ENCODE results near the gene FAAP20.

FAAP20 gene

DNA sequence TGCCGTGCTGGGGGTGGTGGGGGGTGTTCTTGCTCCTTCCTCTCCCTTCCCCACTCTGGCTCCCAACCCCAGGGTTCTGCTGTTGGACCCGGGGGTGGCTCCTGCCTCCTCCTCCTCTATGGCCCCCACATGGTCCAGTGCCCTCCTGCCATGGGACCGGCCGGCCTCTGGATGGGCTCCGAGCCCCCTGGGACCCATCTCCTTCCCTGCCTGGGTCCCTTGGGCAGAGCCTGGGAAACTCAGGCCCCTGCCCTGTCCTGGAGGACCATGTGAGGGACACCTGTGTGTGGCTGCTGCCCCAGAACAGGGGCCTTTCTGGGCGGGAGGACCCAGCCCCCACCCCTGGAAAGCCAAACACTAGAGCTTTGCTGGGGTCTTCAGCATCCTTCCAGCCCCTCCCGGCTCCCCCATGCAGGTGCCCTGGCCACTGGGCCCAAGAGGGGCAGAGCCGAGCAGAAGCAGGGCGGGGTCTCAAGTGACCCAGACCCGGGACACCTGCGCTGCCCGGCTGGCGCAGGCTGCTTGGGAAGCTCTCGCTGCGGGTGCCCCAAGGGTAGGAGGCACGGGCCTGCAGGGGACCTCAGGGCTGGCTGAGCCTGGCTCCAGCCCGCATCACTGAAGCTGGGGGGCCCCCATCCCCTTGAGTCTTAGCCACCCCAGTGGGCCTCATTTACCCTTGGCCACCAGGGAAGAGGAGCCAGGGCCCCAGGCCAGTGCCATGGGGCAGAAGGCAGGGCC is 2.5 kb upstream of the FAAP20 start:
- DNase-seq: no peak

DNA sequence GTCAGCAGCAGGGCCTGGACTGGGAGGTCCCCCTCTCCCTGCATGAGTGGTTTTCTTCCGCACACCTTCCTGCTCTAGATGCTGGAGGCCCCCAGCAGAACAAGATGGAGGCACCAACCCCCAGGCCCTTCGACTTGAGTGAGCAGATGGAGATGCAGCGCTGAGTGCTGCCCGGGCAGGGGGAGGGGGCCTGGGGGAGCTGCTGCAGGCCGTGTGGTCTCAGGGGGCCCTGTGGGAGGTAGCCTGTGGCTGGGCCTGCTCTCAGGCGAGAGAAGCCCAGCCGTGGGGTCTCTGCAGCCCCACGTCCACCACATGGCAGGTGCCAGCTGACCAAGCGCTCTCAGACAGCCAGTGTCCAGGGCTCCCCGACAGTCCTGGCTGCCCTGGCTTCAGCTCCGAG is 1.2 kb upstream of the FAAP20 start:
- no peak for DNase-seq

GRCh38 chr1:2194898-2195673 is 514 bp upstream of the FAAP20 start:
- DNase-seq: peak; percentile 95

DNA sequence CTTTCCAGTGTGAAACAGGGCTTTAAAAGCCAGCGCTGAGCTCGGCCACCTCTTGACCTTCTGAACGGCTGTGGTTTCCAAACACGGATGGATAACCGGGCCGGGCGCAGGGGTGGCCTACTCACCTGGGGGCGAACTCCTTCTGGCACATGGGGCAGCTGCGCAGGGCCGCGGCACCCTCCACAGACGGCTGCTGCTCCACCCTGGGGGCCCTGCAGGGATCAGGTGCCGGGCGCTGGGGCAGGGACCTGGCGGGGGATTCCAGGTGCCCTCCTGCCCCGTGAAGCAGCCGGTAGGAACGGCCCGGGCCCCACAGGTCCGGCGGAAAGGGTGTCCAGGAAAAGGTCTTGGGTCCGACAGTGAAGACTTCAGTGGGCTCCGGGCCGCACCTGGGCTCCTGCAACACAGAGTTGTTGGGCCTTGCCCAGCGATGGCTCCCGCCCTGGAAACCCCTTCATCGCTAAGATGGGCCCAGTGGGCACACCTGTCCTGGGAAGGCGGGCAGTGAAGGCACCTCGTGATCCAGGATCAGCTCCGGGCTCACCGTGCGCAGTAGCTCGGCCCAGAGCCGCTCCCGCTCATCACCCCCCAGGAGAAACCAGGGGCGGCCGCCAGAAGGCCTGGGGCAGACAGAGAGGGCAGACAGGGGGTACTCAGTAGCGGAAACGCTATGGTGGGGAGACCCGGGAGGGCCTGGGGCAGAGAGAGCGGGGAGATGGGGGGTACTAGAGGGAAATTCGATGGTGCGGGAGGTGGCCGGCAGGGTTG is 874 bp downstream of the FAAP20 start:
- DNase-seq: peak; percentile 52

GRCh38 chr1:2192031-2192995 is 2.3 kb downstream of the FAAP20 start:
- DNase-seq: no peak

DNA sequence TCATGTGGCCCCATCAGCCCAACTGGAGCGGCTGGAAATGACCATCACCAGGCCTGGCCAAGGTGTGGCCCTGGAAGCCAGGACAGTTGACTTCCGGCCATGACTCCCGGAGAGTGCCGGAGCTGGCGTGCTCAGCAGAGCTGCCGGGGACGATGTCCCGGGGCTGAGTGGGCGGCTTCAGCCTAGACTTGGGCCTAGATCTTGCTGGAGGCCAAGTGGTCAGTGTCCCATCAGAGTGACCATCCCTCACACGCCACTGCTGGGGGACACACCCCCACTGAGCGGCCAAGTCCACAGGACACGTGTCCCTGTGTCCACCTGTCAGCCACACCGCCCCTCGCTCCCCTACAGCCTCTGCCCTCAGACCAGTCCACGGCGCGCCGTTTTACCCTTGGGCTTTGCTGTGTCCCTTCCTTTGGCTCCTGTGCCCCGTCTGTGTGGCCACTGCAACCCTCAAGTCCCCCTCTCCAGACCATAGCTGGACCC is 4.0 kb downstream of the FAAP20 start:
- DNase-seq: no peak

- peak; percentile 92 for DNase-seq
Measured at GRCh38 chr1:2189459-2190425, 4.8 kb downstream of the FAAP20 start.

DNA sequence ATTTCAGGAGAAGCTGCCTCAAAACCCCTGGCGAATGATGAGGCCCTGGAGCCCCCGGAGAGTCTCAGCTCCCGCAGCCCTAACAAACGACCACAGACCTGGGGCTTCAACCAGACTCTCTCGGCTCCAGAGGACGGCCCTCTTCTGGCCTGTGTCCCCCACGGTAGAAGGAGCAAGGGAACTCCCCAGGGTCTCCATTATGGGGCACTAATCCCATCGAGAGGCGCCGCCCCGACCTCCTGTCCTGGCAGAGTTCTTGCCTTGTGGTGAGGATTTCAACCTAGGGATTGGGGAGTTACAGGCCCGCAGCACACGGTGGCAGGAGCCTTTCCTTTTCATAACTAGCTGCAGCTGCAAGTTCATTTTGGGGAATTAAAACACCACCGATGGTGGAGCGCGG is 6.2 kb downstream of the FAAP20 start:
- DNase-seq: no peak

DNA sequence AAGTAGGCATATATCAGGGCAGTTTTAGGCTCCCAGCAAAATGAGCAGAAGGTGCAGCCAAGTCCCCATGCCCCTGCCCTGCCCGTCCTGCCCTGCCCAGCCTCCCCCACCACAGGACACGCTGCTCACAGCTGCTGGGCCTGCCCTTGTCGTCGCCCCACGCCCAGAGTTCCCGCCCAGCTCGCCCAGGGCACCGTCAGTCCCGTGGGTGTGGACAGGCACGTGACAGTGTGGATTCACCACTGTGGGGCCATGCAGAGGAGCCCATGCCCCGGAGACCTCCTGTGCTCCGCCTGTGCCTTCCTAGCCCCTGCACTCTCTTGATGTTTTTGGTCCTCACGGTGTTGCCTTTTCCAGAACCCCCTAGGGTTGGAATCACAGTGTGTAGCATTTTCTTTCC is 7.0 kb downstream of the FAAP20 start:
- no peak for DNase-seq

GRCh38 chr1:2186901-2187300 is 7.7 kb downstream of the FAAP20 start:
- no peak for DNase-seq

DNA sequence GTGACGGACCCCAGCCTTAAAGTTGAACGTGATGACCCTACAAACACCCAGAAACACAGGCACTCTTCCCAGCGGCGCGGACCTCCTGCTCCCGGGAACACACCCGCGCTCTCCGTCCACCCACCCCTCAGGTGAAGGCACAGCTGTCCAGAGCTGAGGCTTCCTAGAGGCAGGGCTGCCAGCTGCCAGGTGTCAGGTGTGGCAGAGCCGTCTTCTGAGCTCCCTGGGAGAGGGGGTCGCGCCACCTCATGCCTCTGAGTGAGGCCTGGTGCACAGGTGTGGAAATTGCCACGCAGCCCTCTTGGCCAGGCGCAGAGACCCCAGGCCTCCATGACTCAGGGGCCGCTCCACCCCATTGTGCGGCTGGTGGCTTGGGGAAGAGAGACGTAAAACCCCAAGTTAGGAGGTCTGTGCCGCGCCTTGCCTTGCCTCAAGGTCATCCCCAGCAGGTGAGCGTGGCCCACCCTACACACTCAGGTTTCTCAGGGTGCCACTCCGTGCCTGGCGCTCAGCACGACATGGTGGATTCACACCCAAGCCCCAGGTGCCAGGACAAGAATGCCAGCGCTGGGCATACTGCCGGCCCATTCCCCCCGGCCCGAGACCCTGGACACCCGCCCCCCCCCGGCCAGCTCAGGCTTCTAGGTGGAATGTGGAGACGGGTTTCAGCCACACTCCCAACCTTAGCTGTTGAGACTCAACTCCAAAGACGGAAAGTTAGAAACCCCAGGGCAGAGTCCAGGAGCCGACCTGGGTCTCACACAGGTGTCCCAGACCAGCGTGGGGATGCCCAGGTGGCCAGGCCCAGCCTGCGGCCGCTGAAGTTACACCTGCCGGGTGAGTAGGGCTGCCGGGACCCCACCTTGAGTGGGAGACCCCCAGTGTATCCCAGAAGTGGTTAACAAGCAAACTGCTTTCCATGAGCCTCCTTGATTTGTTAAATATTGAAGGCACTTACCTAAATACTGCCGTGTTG is 8.4 kb downstream of the FAAP20 start:
- DNase-seq: no peak

DNA sequence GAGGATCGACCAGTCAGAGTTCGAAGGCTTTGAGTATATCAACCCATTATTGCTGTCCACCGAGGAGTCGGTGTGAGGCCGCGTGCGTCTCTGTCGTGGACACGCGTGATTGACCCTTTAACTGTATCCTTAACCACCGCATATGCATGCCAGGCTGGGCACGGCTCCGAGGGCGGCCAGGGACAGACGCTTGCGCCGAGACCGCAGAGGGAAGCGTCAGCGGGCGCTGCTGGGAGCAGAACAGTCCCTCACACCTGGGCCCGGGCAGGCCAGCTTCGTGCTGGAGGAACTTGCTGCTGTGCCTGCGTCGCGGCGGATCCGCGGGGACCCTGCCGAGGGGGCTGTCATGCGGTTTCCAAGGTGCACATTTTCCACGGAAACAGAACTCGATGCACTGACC is 9.6 kb downstream of the FAAP20 start:
- DNase-seq: no peak

- DNase-seq: no peak
Measured at GRCh38 chr1:2184531-2184930, 10.0 kb downstream of the FAAP20 start.

- no peak for DNase-seq
Measured at GRCh38 chr1:2183937-2184334, 10.6 kb downstream of the FAAP20 start.

DNA sequence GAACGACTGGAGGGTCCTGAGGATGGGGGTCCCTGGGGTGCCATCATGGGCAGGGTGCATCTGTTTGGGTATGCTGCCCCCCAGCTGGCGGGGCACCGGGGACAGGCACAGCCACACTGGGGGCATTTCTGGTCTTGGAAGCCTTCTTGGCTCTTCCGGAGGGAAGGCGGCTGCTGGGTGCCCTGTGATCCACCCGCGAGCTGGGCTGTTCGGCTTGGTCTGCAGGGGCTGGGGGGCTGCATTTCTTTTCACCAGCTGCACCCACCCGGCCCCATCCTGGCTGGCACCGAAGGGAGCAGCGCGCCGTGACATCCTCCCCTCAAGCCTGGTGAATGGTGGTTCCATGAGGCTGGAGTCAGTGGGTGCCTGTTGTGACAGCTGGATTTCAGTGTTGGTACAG is 12.2 kb downstream of the FAAP20 start:
- DNase-seq: no peak

DNA sequence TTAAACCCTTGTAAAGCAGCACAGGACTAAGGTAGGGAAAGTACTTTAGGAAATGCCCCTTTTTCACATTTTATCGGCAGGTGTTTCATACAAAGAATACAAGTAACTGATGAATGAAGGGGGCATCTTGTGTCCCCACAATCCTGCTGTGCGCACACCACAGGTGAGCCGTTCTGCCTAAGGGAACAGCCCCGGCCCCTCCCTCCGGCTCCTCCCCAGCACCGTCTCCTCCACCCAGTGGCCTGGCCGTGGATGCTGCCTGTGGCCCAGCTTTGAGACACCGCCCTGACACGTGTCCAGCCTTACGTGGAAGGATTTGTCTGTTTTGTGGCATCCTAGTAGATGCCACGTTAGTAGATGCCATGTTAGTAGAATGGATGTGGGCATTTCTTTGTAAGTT is 12.8 kb downstream of the FAAP20 start:
- no peak for DNase-seq

- no peak for DNase-seq
Measured at GRCh38 chr1:2181271-2181670, 13.3 kb downstream of the FAAP20 start.

GRCh38 chr1:2180297-2181245 is 14.0 kb downstream of the FAAP20 start:
- no peak for DNase-seq

All from right kidney (tissue), 1 donor.